ENCODE data around the gene GULP1.

The GULP1 gene, protein sequence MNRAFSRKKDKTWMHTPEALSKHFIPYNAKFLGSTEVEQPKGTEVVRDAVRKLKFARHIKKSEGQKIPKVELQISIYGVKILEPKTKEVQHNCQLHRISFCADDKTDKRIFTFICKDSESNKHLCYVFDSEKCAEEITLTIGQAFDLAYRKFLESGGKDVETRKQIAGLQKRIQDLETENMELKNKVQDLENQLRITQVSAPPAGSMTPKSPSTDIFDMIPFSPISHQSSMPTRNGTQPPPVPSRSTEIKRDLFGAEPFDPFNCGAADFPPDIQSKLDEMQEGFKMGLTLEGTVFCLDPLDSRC

DNA sequence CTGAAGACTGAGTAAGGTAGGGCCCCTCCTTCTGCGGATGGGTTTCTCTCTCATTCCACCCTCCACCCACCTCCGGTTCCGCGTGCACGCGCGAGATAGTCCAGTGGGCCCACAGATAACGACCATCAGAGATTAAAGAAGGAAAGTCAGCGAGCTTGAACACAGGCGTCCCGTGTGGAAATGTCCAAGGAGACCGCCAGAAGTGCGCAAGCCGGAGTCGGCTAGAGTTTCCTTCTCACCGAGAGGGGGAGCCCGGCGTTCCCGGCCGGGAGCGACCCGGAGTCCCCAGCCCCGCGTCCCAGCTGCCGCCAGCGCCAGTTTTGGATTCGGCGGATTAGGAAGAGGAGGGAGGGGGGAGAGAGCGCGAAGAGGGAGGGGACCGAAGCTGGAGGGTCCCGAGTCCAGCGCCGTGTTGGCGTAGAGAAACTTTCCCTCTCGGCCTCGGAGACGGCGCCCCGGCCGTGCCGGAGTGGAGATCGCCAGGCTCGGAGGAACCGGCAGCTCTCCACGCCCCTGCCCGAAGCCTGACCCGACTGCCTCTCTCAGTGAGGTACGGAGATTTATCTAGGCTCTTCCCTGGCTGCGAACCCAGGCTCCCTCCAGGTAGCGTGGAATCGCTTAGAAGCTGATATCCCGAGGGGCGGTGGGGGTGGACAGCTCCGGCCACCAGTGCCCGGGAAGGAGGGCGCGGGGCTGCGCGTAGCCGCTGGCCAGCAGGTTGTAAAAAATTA lies at the start of gene GULP1:
TSS of gene GULP1 (plus strand) at position 258 of the 731 bp plus-strand sequence. CDS start 185,829 bp downstream, outside the sequence.
- ChIA-PET POLR2A (ENCODE audit: low non-redundant PET) (no interaction called here), CTCF (interaction anchor here (0.6 to 1.3 kb wide), 15 partner anchors 18 to 743 kb away, joined by 3 to 6 read pairs (median 3); no protein-coding TSS in a partner anchor)
- peak within 1 kb of the TSS; percentile 85 for H3K27ac ChIP-seq
- peak; percentile 59 for DNase-seq (ENCODE audit: low spot score)
- TF ChIP-seq, protein P1, sequence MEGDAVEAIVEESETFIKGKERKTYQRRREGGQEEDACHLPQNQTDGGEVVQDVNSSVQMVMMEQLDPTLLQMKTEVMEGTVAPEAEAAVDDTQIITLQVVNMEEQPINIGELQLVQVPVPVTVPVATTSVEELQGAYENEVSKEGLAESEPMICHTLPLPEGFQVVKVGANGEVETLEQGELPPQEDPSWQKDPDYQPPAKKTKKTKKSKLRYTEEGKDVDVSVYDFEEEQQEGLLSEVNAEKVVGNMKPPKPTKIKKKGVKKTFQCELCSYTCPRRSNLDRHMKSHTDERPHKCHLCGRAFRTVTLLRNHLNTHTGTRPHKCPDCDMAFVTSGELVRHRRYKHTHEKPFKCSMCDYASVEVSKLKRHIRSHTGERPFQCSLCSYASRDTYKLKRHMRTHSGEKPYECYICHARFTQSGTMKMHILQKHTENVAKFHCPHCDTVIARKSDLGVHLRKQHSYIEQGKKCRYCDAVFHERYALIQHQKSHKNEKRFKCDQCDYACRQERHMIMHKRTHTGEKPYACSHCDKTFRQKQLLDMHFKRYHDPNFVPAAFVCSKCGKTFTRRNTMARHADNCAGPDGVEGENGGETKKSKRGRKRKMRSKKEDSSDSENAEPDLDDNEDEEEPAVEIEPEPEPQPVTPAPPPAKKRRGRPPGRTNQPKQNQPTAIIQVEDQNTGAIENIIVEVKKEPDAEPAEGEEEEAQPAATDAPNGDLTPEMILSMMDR (conservative IDR thresholded peaks at IDR 0.05; ENCODE audit: low read depth), result peak; percentile 77

DNA sequence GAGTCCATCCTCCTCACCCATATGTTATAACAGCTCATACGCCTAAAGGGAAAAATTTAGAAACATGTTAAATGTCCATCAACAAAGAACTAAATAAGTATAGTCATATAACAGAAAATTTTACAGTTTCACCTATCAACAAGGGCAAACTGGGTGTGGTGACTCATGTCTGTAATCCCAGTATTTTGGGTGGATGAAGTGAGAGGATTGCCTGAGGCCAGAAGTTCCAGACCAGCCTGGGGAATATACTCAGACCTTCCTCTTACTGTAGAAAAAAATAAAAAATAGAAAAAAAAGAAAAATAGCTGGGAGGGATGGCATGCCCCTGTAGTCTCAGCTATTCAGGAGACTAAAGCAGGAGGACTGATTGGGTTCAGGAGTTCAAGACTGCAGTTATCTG lies 48.3 kb upstream of the GULP1 start:
- ChIA-PET POLR2A (ENCODE audit: low non-redundant PET) (no interaction called here), CTCF (interaction anchor here (0.6 kb wide), 1 partner anchor 198 kb away, joined by 3 read pairs; no protein-coding TSS in a partner anchor)
- TF ChIP-seq, protein P1 (conservative IDR thresholded peaks at IDR 0.05; ENCODE audit: low read depth), result no peak
- H3K27ac ChIP-seq, result no peak overlapping the region
- no peak for DNase-seq (ENCODE audit: low spot score)

DNA sequence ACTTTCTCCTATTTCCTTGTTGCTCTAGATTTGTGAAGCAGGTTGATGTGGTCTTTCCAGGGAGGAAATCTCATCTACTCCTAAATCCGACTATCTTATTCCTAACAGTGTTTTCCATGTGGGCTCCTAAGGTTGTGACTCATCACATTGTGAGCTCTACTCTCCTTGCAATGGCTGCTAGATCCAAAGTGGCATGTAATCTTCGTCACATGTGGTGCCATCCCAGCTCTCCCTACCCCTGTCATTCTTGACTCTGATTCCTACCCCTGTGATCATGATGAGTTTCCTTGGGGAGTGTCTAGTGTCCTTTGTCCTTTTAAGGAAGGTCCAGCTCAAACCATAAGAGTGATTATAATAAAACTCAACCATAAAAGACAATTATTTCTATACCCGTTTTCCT lies 47.3 kb upstream of the GULP1 start:
- H3K27ac ChIP-seq, result no peak overlapping the region
- POLR2A ChIA-PET (ENCODE audit: low non-redundant PET), result no interaction called here
- CTCF ChIA-PET, result interaction anchor here (0.7 to 0.8 kb wide), 2 partner anchors 110 to 126 kb away, joined by 3 to 4 read pairs; no protein-coding TSS in a partner anchor
- TF ChIP-seq, protein P1 (conservative IDR thresholded peaks at IDR 0.05; ENCODE audit: low read depth), result no peak
- no peak for DNase-seq (ENCODE audit: low spot score)

DNA sequence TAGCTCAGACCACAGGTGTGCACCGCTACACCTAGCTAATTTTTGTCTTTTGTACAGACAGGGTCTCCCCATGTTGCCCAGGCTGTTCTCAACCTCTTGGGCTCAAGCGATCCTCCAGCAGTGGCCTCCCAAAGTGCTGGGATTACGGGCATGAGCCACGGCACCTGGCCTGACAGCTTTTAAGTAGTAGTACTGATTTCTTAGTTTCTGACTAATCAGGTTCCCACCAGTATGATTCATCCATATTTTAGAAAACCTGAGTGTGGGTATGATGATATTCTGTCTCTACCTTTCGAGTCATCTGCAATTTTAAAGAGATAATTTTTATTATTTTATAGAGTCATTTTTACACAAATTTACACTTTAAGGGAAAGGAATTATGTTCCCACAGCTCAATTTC lies 46.4 kb upstream of the GULP1 start:
- no peak overlapping the region for H3K27ac ChIP-seq
- ChIA-PET POLR2A (ENCODE audit: low non-redundant PET) (no interaction called here), CTCF (no interaction called here)
- DNase-seq (ENCODE audit: low spot score), result peak; percentile 18
- TF ChIP-seq, protein P1 (conservative IDR thresholded peaks at IDR 0.05; ENCODE audit: low read depth), result no peak

DNA sequence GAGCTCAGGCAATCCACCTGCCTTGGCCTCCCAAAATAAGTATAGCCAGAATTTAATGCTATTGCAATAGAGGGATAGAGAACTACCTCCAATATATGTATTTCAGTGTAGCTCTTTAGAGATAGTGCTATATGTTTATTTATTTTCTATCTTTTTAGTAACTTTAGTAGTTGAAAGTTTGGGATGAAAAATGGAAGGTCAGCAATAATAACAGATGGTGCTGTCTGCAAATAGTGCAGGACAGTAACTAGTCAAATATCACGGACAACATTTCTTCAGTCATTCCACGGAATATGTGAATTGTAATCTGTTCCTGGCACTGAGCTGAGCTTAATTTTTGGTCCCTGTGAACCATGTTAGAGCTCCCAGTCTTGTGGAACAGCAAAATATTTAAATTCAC lies 43.2 kb upstream of the GULP1 start:
- CTCF ChIA-PET, result no interaction called here
- TF ChIP-seq, protein P1 (conservative IDR thresholded peaks at IDR 0.05; ENCODE audit: low read depth), result no peak
- no peak for DNase-seq (ENCODE audit: low spot score)
- POLR2A ChIA-PET (ENCODE audit: low non-redundant PET), result no interaction called here
- no peak overlapping the region for H3K27ac ChIP-seq

DNA sequence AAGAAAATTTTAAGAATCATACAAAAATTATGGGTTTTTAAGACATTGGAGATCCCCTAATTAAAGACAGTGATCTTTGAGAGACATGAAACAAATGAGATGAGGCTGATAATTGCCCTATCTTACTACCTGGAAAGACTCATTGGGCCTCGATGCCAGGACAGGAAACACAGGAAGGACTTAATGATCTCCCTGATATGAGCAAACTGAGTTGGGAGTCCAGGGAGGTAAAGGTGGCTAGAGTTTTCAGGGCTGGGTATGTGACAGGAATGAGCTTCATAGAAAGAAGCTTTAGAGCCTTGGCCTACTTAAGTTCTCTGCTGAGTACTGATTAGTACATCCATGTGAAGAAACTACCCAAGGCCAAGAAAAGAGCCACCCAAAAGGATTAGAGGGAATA lies 40.6 kb upstream of the GULP1 start:
- no peak for DNase-seq (ENCODE audit: low spot score)
- CTCF ChIA-PET, result no interaction called here
- POLR2A ChIA-PET (ENCODE audit: low non-redundant PET), result no interaction called here
- TF ChIP-seq, protein P1 (conservative IDR thresholded peaks at IDR 0.05; ENCODE audit: low read depth), result no peak
- no peak overlapping the region for H3K27ac ChIP-seq

Data from RWPE1 (cell line).